ENCODE data around the gene KLK15.
"Not testable (repeated sequence)": the region's sequence is repeated elsewhere in the genome, so short reads cannot be mapped to it uniquely, and the experiment has no call there.

KLK15 gene

DNA sequence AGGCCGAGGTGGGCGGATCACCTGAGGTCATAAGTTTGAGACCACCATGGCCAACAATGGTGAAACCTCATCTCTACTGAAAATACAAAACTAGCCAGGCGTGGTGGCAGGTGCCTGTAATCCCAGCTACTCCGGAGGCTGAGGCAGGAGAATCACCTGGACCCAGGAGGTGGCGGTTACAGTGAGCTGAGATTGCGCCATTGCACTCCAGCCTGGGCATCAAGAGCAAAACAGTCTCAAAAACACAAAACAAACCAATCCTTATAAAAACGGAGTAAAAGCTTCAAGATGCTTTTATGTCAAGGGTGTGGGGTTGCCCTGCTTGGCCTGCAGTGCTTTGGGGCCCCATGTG lies 36.0 kb downstream of the KLK15 start:
- FAIRE-seq (no peak), DNase-seq (ENCODE audit: insufficient read length, low spot score) (no peak)

DNA sequence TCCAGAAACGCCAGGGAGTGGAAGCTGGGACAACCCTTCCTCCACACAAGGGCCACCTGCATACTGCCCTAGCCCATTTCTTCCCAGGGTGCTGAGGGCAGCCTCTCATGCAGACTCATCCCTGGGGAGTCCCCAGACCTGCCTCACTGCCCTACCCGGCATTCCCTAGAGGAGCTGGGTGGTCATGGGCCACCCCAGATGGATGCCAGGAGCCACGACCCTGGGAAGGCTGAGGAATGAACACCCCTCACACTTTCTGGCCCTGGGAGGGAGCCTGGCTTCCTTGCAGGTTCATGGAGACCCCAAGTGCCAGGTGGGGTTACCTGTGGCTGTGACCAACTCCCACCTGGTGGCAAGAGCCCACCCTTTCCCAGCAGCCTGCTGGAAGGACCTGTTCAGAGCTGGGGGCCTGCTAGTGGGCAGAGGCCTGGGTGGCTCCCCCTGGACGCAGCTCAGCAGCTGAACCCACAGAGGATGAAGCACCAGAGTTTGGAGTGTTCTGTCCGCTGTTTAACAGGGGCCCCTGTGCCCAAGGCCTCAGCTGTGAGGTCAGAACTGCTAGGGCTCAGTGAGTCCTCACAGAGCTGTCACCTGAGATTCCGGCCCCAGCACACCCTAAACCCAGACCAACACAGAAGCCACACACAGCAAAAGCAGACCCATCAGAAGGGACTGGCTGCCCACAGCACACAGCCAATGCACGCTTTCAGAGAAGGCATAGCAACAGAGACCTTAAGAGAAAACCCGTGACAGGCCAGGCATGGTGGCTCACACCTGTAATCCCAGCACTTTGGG lies 36.5 kb downstream of the KLK15 start:
- FAIRE-seq, result no peak
- no peak for DNase-seq (ENCODE audit: insufficient read length, low spot score)

DNA sequence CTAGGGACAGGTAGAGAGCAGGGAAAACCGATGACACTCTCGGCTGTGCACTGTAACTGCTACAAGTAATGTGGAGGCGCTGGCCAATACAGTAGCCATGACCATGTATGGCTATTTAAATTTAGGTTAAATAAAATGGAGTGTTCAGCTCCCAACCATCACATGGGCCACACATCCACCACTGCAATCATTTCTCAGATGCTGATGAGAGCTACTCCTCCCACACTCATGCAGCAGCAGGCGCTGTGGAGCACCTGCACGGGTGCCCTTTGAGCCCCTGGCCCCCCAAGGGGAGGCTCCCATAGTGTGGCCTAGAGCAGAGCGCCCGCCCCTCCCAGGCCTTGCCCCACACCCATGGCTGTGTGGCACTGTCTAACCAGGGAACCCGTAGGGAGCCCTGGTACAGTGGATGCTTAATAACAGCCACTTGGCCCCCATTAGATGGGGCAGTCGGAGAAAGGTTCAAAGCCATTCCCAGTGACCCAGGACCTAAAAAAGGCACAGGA lies 37.2 kb downstream of the KLK15 start:
- FAIRE-seq (no peak), DNase-seq (ENCODE audit: insufficient read length, low spot score) (no peak)

DNA sequence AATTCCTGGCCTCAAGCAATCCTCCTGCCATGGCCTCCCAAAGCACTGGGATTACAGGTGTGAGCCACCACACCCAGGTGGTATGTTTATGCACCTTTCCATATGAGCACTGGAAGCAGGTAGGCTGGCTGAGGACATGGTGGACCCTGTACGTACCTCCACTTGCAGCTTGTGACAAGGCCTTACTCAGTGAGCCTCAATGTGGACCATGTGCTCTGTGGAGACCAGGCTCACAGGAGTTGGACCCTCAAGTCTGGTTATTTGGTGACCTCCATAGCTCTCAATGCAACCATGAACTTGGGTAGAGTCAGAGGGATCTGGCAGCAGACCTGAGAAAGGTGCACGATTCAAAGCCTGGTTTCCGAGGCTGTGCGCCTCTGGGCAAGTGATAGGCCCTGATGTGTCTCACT lies 37.7 kb downstream of the KLK15 start:
- DNase-seq (ENCODE audit: insufficient read length, low spot score), result no peak
- no peak for FAIRE-seq

DNA sequence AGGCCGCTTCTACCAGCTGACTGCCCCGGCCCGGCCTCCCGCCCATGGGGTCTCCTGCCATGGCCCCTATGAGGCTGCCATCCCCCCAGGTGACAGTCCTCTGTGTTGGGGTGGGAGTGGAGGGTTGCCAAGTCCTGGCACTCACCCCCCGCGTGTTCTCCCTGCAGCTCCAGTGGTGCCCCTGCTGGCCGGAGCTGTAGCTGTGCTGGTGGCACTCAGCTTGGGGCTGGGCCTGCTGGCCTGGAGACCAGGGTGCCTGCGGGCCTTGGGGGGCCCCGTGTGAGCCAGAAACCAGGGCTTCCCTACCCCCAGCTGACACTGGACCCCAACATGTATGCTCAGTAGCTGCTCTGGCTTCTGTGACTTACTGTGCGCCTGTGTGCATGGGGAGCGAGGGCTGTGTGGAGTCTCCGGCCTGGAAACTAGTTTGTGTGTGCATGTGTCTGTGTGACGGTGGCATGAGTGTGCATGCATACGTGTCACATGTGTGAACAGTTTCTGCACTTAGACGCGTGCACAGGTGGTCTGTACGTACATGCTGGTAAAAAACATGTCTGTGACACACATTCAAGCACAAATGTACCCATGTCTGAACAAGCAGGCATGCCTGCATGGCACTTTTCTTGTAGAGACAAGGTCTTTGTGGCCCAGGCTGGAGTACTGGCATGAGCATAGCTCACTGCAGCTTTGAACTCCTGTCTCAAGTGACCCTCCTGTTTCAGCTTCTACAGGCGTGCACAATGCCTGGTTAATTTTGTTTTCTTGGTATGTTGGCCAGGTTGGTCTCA lies 38.3 kb downstream of the KLK15 start:
- FAIRE-seq (peak; percentile 52), DNase-seq (ENCODE audit: insufficient read length, low spot score) (no peak)

DNA sequence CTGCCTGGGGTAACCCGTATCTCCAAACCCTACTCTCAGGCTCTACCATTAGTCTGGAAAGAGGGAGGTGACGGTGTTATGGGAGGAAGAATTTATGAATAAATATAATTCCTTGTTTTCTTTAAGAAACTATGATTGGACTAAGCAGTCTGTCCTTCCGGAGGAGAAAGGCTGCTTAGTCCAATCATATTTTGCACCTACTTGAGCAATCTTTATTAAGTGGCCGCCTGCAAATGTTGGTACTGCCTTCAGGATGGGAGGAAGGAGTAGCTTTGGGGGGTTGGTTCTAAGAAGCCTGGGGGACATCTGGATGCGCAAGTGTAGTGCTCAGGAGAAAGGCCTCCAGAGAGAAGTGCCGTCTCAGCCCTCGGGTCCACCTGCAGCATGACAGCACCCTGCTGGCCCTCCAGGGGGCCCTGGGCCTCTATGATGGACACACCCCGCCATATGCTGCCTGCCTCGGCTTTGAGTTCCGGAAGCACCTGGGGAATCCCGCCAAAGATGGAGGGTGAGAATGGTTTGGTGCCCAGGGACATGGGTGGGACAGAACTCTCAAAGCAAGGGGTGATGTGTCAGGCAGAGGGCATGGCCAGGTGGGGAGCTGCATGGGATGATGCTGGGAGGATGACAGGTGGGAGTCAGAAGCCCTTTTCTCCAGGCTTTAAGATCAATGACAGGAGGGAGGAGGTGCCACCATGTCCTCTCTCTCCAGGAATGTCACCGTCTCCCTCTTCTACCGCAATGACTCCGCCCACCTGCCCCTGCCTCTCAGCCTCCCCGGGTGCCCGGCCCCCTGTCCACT lies 39.1 kb downstream of the KLK15 start:
- DNase-seq (ENCODE audit: insufficient read length, low spot score) (no peak), FAIRE-seq (no peak)

DNA sequence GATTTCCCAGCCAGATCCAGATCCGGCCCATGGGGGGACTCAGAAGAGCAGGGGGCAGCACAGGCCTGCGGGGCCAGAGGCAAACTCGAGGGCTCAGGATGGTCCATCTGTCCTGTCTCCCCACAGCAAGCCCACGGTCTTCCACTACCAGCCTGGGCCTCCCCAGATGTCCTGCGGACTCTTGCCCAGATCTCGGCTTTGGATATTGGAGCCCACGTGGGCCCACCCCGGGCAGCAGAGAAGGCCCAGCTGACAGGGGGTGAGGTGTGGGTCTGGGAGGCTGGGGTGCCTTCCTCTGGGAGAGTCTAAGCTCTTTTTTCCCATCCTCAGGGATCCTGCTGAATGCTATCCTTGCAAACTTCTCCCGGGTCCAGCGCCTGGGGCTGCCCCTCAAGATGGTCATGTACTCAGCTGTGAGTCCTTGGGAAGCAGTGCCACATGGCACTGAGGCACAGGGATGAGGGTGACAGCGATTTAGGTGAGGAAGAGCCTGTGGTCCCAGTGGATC lies 39.8 kb downstream of the KLK15 start:
- no peak for DNase-seq (ENCODE audit: insufficient read length, low spot score)
- FAIRE-seq, result no peak

DNA sequence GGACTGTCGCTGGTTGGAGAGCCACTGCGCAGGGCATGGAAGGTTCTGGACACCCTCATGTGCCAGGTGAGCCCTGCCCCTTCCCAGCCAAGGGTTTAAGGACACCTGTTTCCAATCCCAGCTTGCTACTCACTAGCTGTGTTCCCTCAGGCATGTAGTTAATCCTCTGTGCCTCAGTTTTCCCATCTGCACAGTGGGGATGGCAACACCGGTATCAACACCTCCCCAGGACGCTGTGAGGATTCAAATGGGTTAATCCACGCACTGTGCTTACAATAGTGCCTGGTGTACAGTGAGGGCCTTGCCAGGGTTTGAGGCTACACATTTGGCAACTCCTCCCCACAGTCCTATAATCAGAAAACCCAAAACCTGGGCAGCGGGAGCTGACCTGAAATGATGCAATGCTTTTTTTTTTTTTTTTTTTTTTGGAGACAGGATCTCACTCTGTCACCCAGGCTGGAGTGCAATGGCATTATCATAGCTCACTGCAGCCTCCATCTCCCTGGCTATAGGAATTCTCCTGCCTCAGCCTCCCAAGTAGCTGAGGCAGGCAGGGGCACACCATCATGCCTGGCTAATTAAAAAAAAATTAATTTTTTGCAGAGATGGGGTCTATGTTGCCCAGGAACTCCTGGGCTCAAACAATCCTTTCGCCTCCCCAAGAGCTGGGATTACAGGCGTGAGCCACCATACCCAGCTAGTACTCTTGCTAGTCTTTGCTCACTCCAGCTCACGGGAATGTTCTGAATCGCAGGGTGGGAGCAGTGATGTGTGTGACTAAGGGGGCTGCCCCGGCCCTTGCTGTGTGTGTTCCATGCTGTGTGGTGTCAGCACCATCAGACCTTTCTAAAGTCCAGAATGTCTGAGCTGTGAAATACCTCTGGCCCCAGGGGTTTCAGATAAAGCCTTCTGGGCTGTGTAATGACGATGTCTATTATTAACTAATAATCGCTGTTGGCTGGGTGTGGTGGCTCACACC lies 40.8 kb downstream of the KLK15 start:
- FAIRE-seq (no peak), DNase-seq (ENCODE audit: insufficient read length, low spot score) (no peak)

DNA sequence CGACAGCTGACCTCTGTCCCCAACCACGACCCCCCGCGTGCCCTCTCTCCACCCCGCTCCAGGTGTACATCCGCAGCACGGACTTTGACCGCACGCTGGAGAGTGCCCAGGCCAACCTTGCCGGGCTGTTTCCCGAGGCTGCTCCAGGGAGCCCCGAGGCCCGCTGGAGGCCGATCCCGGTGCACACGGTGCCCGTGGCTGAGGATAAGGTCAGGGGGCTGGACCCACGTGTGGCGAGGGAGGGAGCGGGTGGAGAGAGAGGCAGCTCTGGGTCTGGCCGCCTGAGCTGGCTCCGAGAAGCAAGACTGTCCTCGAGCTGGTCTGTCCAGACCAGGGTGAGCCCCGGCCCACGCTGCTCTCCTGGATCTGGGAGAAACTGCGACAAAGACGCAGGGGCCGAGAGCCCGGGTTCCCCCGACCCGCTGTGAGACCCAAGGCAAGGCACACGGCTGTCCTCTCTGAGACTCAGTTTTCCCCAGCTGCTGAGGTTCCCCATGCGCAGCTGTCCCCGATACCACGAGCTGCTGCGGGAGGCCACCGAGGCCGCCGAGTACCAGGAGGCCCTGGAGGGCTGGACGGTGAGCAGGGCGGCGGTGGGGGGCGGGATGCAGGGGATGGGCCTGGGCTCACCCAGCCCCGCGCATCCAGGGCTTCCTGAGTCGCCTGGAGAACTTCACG lies 41.6 kb downstream of the KLK15 start:
- DNase-seq (ENCODE audit: insufficient read length, low spot score) (no peak), FAIRE-seq (no peak)

DNA sequence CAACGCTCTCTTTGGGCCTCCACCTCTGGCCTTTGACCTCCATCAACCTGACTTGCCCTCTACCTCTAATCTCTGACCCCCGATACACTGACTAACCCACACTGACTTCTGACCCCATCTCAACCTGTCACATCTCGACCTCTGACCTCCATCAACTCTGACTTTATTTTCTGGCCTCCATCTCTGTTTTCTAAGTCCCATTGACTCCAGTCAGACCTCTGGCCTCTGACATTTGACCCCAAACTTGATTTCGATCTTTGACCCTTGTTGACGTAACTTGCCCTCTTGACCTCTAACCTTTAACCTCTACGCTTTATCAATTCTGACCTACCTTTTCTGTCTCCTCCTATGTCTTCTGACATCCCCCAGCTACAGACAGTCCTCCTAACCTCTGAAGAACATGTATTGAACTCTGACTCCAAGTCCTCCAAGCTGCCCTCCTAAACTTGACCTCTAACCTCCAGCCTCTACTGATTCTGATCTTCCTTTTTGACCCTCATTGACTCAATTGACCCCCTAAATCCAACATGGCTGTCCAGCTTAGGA lies 42.4 kb downstream of the KLK15 start:
- FAIRE-seq (no peak), DNase-seq (ENCODE audit: insufficient read length, low spot score) (no peak)

DNA sequence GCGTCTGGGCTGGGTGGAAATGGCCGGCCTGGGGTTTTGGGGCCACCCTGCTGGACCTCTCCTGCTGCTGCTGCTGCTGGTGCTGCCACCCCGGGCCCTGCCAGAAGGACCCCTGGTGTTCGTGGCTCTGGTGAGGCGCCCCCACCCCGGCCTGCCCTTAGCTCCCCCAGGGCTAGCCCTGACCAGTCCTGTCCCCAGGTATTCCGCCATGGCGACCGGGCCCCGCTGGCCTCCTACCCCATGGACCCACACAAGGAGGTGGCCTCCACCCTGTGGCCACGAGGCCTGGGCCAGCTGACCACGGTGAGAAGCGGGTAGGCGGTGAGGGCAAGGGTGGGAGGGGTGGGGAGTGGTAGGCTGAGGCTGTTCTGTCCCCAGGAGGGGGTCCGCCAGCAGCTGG lies 43.0 kb downstream of the KLK15 start, which contains the start of gene ACP4:
Gene ACP4, plus strand, starts transcription at position 20 of the 400 bp plus-strand sequence. Its CDS starts 0 bp downstream, at position 20.
- DNase-seq (ENCODE audit: insufficient read length, low spot score), result no peak
- no peak for FAIRE-seq

DNA sequence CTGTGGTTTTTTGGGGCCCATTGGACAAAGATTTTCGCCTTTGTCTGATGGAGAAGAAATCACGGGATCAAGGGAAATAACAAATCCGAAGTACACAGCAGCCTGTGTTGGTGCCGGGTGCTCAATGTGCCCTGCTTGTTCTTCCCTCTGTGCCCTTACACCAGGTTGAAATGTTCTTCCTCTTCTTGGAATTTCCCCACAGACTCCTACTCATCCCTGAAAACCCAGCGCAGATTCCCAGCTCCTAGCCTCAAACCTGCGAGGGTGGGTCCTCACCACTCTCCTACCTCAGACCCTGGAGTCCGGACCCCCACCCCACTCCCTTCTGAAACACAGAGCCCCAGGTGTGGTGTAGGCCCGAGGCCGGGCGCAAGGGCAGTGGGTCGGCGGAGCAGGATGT lies 48.0 kb downstream of the KLK15 start:
- DNase-seq (ENCODE audit: insufficient read length, low spot score) (no peak), FAIRE-seq (no peak)

DNA sequence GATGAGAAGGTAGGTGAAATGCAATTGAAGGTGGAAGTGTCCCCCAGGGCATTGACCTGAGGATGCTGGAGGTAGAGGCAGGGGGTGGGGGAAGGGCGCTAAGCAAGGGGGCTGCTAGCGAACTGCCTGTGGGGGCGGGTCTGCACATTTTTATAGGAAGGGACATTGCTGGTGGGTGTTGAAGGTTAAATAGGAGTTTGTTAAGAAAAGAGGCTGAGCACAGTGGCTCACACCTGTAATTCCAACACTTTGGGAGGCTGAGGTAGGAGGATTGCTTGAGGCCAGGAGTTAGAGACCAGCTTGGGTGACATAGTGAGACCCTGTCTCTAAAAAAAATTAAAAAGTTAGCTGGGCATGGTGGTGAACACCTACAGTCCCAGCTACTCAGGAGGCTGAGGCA lies 48.7 kb downstream of the KLK15 start:
- DNase-seq (ENCODE audit: insufficient read length, low spot score), result no peak
- FAIRE-seq, result no peak

DNA sequence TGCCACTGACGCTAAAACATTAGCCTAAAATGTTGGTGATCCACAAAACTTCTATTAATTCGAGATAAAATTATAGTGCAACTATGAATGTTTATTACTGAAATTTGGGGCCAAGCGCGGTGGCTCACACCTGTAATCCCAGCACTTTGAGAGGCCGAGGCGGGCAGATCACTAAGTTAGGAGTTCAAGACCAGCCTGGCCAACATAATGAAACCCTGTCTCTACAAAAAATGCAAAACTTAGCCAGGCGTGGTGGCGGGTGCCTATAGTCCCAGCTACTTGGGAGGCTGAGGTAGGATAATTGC lies 49.6 kb downstream of the KLK15 start:
- DNase-seq (ENCODE audit: insufficient read length, low spot score); FAIRE-seq: not testable (repeated sequence)

DNA sequence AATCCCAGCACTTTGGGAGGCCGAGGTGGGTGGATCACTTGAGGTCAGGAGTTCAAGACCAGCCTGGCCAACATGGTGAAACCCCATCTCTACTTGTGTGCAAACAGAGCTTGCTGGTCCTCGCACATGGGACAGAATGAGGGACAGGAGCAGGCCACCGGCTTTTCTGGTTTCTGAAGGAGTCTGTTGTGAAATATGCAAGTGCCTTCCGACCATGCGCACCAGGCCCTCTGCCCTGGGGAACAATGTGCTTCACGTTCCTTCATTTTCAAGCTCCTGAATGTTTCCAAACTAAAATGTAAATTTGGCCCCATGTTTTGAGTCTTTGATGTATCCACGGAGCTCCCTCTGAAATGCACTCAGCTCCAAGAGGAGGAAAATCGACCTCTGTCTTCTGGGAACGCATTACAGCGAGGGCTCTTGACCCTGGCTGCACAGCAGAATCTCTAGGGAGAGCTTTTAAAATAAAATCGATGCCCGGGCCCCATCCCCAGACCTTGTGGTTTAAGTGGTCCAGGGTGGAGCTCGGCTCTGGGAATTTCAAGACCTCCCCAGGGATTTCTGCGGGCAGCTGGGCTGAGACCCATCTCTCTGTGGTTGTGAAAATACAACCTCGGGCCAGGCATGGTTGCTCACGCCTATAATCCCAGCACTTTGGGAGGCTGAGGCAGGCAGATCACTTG lies 52.5 kb downstream of the KLK15 start:
- FAIRE-seq, result no peak
- no peak for DNase-seq (ENCODE audit: insufficient read length, low spot score)

DNA sequence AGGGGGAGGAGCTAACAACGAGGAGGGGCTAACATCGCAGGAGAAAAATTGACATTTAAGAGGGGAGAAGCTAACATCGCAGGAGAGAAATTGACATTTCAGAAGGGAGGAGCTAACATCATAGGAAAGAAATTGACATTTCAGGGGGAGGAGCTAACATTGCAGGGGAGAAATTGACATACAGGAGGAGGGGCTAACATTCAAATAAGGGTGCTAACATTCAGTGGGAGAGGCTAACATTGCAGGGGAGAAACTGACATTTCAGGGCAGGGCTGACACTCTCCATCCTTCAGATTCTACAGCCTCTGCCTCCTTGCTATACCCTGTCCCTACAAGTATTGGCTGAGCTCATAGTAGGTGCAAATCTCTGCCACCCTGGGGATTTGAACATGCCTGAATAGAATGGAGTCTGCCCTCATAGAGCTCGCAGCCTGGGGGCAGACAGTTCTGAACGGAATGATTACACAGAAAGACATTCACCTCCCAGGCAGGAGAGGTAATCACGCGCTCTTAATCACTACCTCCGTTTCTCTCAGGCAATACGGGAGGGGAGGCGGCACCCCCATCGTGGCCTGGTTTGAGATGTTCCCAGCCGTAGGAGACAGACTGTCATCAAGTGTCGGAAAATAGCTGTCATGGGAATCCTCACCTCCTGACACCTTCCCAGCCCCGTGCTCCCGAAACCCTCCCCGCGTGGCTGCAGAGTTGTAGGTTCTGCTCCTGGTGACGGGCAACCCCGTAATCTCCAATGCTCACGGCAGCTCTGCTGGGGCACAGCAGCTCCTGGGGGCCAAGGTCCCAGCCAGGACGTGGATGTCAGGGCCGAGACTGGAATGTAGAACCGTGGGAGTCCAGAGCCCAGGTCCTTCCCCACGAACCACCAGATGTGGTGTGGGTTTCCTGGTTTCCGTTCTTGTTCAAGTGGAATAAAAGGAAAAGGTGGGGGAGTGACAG lies 53.6 kb downstream of the KLK15 start:
- FAIRE-seq (no peak), DNase-seq (ENCODE audit: insufficient read length, low spot score) (no peak)

DNA sequence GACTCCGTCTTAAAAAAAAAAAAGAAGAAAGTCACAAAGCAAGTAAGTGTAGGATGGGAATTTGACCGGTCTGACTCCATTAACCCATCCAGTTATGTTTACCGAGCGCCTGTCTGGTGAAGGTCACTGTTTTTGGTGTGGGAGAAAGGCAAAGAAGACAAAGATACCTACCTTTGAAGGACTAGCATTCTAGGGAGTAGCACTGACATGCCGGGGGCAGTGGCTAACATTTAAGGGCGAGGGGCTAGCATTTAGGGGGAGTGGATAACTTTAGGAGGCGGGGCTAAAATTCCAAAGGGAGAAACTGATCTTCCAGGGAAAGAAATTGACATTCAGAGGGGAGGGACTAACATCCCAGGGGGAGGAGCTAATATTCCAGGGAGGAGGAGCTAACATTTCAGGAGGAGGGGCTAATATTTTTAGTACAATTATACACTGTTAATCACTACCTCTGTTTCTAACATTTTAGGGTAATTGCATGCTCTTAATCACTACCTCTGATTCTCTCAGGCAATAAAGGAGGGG lies 54.4 kb downstream of the KLK15 start:
- no peak for FAIRE-seq
- DNase-seq (ENCODE audit: insufficient read length, low spot score), result no peak

All from HTR-8/SVneo (cell line).